Jurkat, Clone E6-1 (cell line): ENCODE measurements around the gene OSGIN1.
A peak's percentile ranks its signal among the peaks of the same experiment; 100 is the strongest.

Experiments used
- DNase-seq: peaks from one replicate; pipeline ENCODE4 v3.0.0-alpha.2; 2011; ENCODE audit warnings: low read depth, low spot score
- H3K4me3 ChIP-seq: 2 replicates; pipeline ENCODE4 v1.5.1; 2011; ENCODE audit warnings: mild to moderate bottlenecking, low read length, control low read depth, moderate library complexity

The OSGIN1 gene

DNA sequence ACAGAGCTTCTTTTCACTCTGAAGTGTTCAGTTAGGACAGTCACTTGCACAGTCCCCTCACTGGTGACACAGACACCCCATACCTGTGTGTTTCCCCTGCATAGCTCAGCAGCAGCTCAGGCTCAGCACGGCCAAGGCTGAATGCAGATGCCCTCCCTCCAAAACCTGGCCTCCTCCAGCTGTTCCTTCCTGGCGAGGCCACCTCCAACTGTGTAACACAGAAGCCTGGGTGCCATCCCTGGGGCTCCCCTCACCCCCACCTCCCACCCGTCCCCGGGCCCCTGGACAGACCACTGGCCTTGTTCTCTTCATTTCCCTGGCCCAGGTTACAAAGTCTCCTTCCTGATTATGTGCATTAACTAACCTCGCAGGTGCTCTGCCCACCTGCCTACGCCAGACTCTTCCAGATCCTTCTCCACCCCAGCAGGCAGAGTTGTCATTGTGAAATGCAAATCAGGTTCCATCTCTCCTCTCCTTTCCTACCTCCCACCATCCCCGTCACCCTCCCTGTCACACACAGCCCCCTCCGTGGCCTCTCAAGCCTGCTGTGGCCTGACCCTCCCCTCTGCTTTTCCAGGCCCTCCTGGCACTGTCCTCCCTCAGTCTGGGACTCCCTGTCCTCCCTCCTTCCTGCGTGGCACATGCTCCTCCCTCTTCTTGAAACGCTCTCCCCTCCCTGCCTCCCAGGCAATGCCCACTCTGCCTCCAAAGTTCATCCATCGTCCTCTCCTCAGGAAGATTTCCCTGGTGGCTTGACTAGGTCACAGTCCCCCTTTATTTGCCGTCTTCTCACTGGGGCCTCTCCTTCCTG lies 27.7 kb upstream of the OSGIN1 start:
- DNase-seq, result no peak
- no peak overlapping the region for H3K4me3 ChIP-seq

DNA sequence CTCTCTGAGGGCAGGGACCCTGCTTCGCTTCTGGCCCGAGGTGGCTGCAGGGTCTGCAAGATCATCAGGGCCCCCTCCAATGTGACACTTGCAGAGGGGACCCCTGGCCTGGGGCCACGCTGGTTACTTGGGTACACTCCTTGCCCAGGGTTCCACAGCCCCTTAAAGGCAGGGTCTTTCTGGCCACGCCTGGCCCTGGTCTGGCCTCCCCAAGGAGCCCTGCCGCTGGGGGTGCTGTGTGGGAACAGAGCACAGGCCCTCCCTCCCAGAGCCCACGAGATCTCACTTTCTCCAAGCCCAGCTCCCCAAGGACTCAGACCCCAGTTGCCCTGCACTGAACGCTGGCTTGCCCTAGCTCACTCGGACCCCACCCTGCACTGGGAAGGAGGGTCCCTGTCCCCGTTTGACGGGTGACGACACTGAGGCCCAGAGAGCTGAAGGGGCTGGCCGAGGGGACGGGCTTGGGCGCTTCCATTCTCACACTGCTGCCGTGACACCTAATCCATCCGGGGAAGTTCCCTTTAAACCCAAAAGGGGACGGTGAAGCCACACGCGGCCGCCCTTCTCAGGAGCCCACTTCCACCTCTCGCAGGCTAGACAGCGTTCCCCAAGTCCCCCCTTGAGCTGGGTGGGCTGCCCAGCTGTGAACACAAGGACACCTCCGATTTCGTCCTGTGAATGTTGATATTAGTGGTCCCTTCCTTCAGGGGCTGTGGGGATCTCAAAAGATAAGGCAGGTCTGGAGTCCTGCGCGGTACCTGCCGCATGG lies 26.9 kb upstream of the OSGIN1 start:
- DNase-seq, result no peak
- H3K4me3 ChIP-seq, result no peak overlapping the region

DNA sequence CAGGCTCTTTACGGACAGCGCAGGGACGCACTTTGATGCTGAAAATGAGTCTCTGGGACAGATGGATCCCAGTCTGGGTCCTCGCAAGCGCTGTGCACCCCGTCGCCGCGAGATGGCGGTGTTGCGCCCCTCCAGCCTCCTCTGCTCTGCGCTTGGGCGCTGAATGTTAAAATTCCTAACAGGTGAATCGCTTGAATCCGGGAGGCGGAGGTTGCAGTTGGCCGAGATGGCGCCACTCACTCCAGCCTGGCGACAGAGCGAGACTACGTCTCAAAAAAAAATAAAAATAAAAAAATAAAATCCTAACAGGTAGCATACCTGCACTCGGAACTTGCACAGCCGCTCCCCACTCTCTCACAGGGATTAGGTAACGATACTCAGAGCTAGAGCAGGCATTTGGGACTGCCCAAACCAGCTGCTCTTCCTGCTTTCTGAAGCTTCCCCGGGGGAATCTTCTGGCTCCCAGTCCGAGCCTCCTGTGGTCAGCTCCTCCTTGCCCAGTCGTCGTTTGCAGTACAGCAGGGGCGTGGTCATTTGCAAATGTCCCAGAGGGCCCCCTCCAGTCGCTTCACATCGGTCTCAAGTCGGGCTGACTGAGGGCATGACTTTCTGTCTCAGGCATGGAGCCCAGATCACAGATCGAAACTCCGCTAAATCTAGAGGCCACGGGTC lies 26.2 kb upstream of the OSGIN1 start:
- no peak overlapping the region for H3K4me3 ChIP-seq
- peak; percentile 8 for DNase-seq

DNA sequence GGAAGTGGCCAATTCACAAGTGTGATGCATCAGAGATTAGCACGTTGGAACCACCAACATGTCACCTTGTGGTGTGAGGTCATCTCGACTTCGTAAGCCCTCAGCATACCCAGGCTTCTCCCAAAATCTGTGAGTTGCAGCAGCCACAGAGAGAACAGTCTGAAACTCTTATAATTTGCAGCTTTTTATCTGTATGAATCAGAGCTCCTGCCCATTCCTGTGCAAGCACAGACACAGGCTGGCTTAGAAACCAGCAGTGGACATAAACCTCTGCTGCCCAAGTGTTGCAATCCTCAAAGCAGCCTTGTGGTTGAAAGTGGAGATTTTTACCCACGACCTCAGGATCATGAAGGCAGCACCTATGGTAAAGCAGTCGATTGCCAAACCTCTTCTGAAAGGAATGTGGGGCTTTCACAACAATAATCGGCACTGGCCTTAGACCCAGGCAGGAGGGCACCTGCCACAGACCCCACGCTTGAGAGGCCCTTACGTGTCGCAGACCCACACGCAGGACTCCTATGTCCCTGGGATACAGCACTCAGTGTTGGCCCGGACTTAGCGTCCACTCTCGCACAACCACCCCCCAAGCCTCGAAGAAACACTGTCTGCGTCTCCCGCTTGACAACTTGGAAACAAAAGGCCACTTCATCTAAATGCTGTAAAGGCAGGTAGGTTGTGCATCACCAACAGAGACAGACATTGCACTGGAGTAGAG lies 24.5 kb upstream of the OSGIN1 start:
- no peak overlapping the region for H3K4me3 ChIP-seq
- no peak for DNase-seq

GRCh38 chr16:83929811-83930555 lies 23.1 kb upstream of the OSGIN1 start:
- no peak for DNase-seq
- H3K4me3 ChIP-seq, result no peak overlapping the region

- no peak for DNase-seq
- H3K4me3 ChIP-seq, result no peak overlapping the region
Measured at GRCh38 chr16:83930730-83931500, 22.1 kb upstream of the OSGIN1 start.

DNA sequence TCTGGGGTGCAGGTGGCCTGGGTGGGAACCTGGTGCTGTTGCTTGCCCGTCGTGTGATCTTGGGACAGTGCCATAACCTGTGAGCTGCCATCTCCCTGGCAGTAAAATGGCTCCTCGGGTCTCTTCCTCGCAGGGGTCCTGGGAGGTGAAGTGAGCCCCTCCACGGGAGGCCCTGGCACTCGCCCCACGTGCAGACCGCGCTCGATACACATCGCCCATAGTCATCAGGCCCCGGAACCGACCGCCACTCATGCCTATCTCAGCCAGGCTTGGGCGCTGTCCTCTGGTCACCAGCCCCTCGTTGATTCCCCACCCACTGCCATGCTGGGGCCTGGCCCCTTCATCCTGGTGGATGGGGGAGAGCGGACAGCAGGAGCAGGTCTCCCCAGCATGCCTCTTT lies 21.5 kb upstream of the OSGIN1 start:
- no peak overlapping the region for H3K4me3 ChIP-seq
- DNase-seq, result no peak

DNA sequence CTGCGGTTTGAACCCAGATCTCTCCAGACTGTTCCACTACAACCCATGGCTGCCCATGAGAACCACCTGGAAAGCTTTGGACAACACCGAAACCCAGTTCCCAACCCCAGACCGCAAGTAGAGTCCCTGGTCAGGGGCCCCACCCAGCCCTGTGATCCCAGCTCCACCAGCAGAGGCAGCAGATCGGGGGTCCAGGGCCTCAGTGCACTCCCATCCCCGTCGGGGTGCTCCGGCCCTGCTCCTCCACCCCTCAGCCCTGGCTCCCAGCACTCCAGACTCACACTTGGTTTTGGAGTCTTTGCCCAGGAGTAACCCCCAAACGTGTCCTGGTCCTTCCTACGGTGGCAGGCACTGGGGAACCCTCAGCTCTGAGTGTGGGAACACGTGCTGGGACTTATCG lies 20.7 kb upstream of the OSGIN1 start:
- no peak for DNase-seq
- H3K4me3 ChIP-seq, result no peak overlapping the region

DNA sequence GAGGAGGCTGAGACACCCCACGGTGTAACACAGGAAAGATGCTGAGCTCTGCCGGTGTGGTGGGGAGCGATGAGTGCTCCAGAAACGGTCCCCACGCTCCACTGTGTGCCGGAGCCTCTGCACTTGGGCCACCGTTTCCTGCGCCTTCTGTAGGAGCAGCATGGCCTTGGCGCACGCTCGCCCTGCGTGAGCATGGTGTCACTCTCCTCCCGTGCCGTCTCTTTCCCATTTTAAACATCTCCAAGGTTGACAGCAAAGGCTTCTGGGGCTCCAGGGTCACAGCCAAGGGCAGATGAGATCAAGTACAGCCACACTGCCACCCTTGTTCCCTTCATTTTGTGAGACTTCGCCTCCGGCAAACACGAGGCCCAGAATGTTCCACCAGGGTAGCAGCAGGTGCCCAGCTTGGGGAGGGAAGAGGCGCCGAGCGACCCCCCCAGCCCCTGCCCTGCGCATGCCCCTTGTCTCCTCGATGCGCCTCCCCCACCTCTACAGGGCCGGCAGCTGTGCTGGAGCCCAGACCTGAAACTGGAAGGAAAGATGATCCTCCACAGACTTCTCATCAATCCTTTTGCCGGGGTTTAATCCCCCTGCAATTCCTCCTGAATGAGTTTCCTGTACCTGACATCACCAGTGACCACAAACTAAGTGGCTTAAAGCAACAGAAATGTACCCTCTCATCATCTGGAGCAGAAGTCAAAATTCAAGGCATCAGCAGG lies 19.9 kb upstream of the OSGIN1 start:
- no peak overlapping the region for H3K4me3 ChIP-seq
- DNase-seq, result no peak

DNA sequence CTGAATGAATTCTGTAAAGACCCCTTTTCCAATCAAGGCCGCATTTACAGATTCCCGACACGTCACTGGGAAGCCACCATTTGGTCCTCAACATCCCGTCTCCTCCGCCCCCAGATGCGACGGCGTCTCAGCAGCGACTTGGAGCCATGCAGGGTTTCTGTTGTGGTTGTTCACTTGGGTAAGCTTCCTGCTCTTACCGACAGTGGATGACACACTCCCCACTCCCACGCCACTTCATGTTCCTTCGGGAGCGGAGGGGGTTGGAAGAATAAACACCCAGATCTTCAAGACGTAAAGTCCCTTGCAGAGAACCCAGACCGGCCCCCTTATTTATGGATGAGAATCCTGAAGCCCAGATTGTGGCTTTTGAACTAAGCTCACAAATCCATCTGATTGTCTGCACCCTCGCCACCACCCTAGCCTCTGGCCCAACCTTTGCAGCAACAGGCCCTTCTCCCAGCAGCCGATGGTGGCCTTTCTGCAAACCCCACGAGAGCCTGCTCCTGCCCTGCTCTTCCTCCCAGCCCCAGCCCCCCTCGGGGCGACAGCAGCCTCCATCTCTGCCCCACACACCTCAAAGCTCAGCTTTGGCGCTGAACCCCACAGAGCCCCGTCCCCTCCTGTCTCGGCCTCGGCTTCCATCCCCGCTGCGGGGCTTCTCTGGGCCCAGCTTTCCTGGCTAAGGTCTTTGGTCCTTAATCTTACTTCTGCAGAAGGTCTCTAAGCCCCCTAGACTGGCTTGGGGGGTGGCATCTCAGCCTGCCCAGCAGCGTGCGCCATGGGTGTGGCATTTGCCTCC lies 19.0 kb upstream of the OSGIN1 start:
- DNase-seq, result no peak
- no peak overlapping the region for H3K4me3 ChIP-seq

DNA sequence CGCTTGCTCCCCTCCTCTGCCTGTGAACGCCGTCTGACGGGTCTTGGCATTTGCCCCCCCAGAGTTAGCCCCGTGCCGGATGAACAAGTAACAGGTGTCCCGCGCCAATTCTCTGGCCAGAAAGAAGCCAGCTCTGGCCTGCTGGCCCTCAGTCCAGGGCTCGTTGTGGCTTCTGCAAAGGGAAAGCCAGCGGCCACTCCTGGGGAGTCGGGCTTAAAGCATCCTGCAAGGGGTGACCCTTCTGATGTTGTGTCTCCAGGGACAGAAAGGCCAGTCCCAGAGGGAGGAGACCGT lies 18.4 kb upstream of the OSGIN1 start:
- H3K4me3 ChIP-seq, result no peak overlapping the region
- no peak for DNase-seq

GRCh38 chr16:83935005-83935857 lies 17.8 kb upstream of the OSGIN1 start:
- DNase-seq, result no peak
- H3K4me3 ChIP-seq, result no peak overlapping the region

DNA sequence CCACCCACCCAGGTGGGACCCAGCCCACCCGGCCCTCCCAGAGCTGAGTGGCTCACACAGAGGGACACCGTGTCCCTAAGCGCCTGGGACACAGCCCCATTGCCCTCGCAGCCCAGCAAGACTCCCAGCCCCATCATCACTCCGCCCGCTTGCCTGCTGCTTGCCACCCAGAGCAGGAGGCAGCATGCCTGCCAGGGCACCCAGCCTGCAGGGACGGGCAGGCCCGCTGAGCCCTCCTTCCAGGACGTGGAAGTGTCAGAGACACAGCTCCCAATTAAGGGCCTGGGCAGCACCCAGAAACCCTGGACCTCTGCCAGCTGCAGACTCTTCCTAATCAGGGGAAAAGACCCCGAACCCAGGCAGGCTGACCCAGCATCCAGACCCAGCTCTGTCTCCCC lies 17.2 kb upstream of the OSGIN1 start:
- no peak for DNase-seq
- H3K4me3 ChIP-seq, result no peak overlapping the region

DNA sequence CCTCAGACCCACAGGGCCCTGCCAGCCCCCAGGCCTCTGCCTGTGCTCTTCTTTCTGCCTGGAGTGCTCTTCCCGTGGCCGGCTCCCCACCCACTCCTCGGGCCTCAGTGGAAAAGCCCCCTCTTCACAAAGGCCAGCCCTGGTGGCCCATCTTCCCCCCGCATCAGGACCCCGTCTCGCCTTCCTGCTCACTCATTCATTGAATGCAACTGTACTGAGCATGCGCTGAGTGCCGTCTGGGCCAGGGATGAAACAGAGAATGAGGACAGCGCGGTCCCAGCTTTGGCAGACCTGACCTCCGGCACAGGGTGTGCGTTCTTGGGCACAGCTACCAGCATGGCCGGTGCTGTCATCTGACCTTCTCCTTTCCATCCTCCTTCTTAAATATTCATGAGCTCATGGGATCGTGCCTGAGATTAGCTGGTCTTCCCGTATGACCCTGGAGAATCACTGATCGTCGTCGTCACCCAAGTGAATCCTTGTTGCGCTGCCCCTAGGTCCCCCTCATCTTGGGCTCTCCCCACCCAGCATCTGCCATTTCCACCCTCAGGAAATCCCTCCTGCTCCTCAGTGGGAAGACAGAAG lies 16.4 kb upstream of the OSGIN1 start:
- no peak overlapping the region for H3K4me3 ChIP-seq
- DNase-seq, result no peak

DNA sequence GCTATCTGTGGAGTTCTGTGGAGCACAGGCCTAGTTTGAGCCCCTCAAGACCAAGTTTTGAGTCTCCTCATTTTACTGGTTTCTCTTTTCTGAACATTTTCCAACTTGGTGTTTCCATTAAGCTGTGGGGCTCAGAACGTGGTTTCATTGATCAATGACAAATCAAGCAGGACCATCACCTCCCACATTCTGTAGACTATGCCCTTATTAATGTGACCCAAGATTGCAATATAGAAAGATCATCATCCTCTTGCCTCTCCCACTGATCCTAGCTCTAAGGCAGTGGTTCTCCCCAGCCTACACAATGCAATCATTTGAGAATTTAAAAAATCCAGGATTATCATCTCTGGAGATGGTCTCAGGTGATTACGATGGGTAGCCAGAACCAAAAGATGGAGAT lies 15.8 kb upstream of the OSGIN1 start:
- H3K4me3 ChIP-seq, result no peak overlapping the region
- DNase-seq, result no peak
